A549 treated with RU486 at 1 μM for 4 hours (cell line): ENCODE results near the gene NUBP2. TPM values are rescaled to one million over a fixed set of nuclear protein-coding genes. Genes with fewer than 3 reads are reported as not detected.

Experiments
- total RNA-seq: library from RNA; stranded (reverse); fragments of 200-300 nt; extraction: Qiagen RNA extraction; gene quantifications from 5 replicates; pipeline ENCODE4 v1.2.3, GENCODE V29; 2022; ENCODE audit warnings: low read depth

NUBP2 gene
- total RNA-seq: 57.3 to 88.6 TPM (median 81.3 TPM) in 5 replicates

GRCh38 chr16:1782408-1783264 lies at the start of gene NUBP2, which contains the start of gene SPSB3:
TSS of gene NUBP2 (plus strand) at chr16:1782960. CDS start at chr16:1783021, 61 bp downstream.
TSS of gene SPSB3 (minus strand) at chr16:1782571. CDS start at chr16:1781483, 1,088 bp downstream.

GRCh38 chr16:1771188-1771863 lies 11.4 kb upstream of the NUBP2 start, which contains the start of gene NME3:
TSS of gene NME3 (minus strand) at chr16:1771543. CDS start at chr16:1771534, 9 bp downstream.

GRCh38 chr16:1772362-1772907 lies 10.3 kb upstream of the NUBP2 start, which contains the start of gene EME2:
TSS of gene EME2 (plus strand) at chr16:1772810. CDS start at chr16:1773228, 418 bp downstream.

GRCh38 chr16:1772908-1773702 lies 9.7 kb upstream of the NUBP2 start, which contains the start of gene MRPS34:
TSS of gene MRPS34 (minus strand) at chr16:1773134. CDS start at chr16:1773119, 15 bp downstream.

GRCh38 chr16:1793578-1794220 lies 10.9 kb downstream of the NUBP2 start, which contains the start of gene IGFALS:
TSS of gene IGFALS (minus strand) at chr16:1793705. CDS start at chr16:1793652, 53 bp downstream.

GRCh38 chr16:1826691-1827573 lies 44.2 kb downstream of the NUBP2 start, which contains the start of the genes FAHD1 and HAGH:
TSS of gene FAHD1 (plus strand) at chr16:1827206. CDS start at chr16:1827239, 33 bp downstream.
TSS of gene HAGH (minus strand) at chr16:1826825. CDS start at chr16:1826787, 38 bp downstream.

Other genes with a start within 250 kb of the NUBP2 start
- not detected in 5 replicates for gene TMEM204, start 249.3 kb upstream of the NUBP2 start, total RNA-seq
- gene IFT140, start 170.9 kb upstream of the NUBP2 start, total RNA-seq: 7.3 to 9.4 TPM (median 8.9 TPM) in 5 replicates
- 12.1 to 16.1 TPM (median 14.5 TPM) in 5 replicates for gene CRAMP1, start 170.6 kb upstream of the NUBP2 start, total RNA-seq
- gene JPT2, start 104.7 kb upstream of the NUBP2 start, total RNA-seq: 161 to 209 TPM (median 164 TPM) in 5 replicates
- 33.5 to 60.3 TPM (median 44.8 TPM) in 5 replicates for gene MAPK8IP3, start 76.8 kb upstream of the NUBP2 start, total RNA-seq
- gene NME3, start 11.4 kb upstream of the NUBP2 start, total RNA-seq: 30.6 to 59.4 TPM (median 55.1 TPM) in 5 replicates
- gene EME2, start 10.2 kb upstream of the NUBP2 start, total RNA-seq: 5.0 to 10.8 TPM (median 9.1 TPM) in 5 replicates
- 170 to 265 TPM (median 253 TPM) in 5 replicates for gene MRPS34, start 9.8 kb upstream of the NUBP2 start, total RNA-seq
- 13.2 to 26.3 TPM (median 22.3 TPM) in 5 replicates for gene SPSB3, start 389 bp upstream of the NUBP2 start, total RNA-seq
- 0.05 TPM in 1 of 5 replicates, not detected in the others for gene IGFALS, start 10.7 kb downstream of the NUBP2 start, total RNA-seq
- 58.5 to 71.3 TPM (median 68.8 TPM) in 5 replicates for gene HAGH, start 43.9 kb downstream of the NUBP2 start, total RNA-seq
- 45.6 to 53.0 TPM (median 47.7 TPM) in 5 replicates for gene FAHD1, start 44.2 kb downstream of the NUBP2 start, total RNA-seq
- 1.4 to 3.0 TPM (median 2.0 TPM) in 5 replicates for gene MEIOB, start 89.2 kb downstream of the NUBP2 start, total RNA-seq
- 1.8 to 4.2 TPM (median 3.1 TPM) in 5 replicates for gene HS3ST6, start 135.5 kb downstream of the NUBP2 start, total RNA-seq
- gene MSRB1, start 160.2 kb downstream of the NUBP2 start, total RNA-seq: 22.1 to 31.7 TPM (median 31.4 TPM) in 5 replicates
- 0.03 to 0.37 TPM in 2 of 5 replicates, not detected in the others for gene RPL3L, start 171.7 kb downstream of the NUBP2 start, total RNA-seq
- 244 to 325 TPM (median 265 TPM) in 5 replicates for gene NDUFB10, start 176.6 kb downstream of the NUBP2 start, total RNA-seq
- gene RPS2, start 181.9 kb downstream of the NUBP2 start, total RNA-seq: 3,640 to 5,391 TPM (median 5,287 TPM) in 5 replicates
- not detected in 5 replicates for gene RNF151, start 183.9 kb downstream of the NUBP2 start, total RNA-seq
- 29.2 to 42.3 TPM (median 37.3 TPM) in 5 replicates for gene TBL3, start 189.1 kb downstream of the NUBP2 start, total RNA-seq
- 0.16 to 0.44 TPM (median 0.28 TPM) in 4 of 5 replicates, not detected in the other for gene NOXO1, start 198.5 kb downstream of the NUBP2 start, total RNA-seq
- gene GFER, start 201.2 kb downstream of the NUBP2 start, total RNA-seq: 24.7 to 44.2 TPM (median 41.3 TPM) in 5 replicates
- 4.4 to 9.7 TPM (median 6.7 TPM) in 5 replicates for gene SYNGR3, start 207.0 kb downstream of the NUBP2 start, total RNA-seq
- gene ZNF598, start 226.9 kb downstream of the NUBP2 start, total RNA-seq: 43.5 to 62.6 TPM (median 56.0 TPM) in 5 replicates
- 0.92 to 2.0 TPM (median 1.0 TPM) in 4 of 5 replicates, not detected in the other for gene NPW, start 236.8 kb downstream of the NUBP2 start, total RNA-seq
- 34.8 to 57.8 TPM (median 54.9 TPM) in 5 replicates for gene NHERF2, start 243.9 kb downstream of the NUBP2 start, total RNA-seq